GM21576 (cell line): ENCODE measurements around the gene PLP1.
"Not testable (repeated sequence)": the region's sequence is repeated elsewhere in the genome, so short reads cannot be mapped to it uniquely, and the experiment has no call there.

ENCODE experiments used
- ATAC-seq: cut with Tn5 transposase; IDR thresholded peaks from one replicate; pipeline ENCODE4 v1.9.1; 2021; ENCODE audit warnings: mild to moderate bottlenecking, moderate library complexity; ENCODE audit not compliant: unreplicated experiment

PLP1 gene, protein sequence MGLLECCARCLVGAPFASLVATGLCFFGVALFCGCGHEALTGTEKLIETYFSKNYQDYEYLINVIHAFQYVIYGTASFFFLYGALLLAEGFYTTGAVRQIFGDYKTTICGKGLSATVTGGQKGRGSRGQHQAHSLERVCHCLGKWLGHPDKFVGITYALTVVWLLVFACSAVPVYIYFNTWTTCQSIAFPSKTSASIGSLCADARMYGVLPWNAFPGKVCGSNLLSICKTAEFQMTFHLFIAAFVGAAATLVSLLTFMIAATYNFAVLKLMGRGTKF

GRCh38 chrX:103776546-103776945 lies at the start of gene PLP1:
Gene PLP1, plus strand, starts transcription at chrX:103776840. Its CDS starts 156 bp downstream, at chrX:103776996.
- no peak for ATAC-seq

DNA sequence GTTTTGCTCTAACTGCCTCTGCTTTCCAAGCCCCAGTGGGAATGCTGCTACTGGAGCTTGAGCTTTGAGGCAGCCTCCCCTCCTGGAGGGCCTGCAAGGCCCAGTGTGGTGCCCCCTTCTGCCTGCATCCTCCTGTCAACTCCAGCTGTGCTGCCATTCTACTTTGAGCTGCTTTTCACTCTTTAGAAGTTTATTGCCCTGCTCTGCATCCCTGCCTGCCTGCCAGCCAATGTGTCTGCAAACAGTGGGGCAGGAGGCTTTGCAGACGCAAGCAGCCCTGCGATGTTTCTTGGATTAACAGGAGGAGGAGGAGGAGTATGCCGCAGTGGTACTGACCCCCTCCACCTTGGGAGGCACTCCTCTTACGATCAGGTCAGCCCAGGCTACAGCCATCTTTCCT lies 49.5 kb upstream of the PLP1 start:
- ATAC-seq, result no peak

DNA sequence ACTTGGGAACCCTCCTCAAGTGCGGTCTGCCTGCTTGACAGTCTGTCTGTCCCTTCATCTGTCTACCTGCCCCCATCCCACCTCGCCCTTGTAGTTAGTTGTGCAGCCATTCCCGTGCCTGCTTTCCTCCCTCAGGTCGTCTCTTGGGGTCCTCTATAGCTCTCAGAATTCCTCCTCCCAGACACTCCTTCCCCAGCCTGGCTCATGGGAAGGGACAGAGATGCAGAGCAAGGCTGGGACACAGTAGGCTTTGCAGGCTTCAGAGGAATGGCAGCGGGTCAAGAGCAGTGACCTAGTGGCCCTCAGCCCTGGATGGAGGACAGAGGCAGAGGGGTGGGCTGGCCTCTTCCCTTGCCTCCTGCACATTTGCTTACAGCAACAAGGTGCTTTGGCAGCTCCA lies 47.6 kb upstream of the PLP1 start:
- ATAC-seq, result no peak

DNA sequence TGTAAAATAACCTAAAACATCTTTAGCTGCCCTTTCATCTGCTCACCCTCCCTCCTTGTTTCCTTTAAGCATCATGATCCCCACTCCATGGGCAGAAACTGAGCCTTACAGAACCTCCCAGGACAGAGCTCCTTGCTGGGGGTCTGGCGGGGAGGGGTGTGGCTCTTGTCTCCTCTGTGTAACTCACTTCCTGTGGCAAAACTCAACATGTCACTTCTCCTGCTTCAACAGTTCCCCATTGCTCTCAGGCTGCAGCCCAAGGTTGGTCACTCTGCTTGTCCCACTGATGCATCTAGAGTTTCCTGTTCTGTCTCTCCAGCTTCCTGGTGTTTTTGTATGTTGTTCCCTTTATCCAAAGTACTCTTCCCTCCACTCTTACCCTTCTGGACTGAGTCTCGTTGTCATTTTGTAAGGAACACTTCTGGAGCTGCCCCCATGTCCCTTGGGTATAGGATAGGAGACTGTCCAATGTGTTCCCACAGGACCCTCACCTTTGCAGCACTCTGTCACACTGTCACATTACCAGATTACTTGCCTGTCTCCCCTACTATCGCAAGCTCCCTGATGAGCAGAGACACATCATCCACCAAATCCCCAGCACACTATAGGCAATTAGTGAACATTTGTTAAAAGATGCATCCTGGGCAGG lies 46.4 kb upstream of the PLP1 start:
- ATAC-seq, result no peak

DNA sequence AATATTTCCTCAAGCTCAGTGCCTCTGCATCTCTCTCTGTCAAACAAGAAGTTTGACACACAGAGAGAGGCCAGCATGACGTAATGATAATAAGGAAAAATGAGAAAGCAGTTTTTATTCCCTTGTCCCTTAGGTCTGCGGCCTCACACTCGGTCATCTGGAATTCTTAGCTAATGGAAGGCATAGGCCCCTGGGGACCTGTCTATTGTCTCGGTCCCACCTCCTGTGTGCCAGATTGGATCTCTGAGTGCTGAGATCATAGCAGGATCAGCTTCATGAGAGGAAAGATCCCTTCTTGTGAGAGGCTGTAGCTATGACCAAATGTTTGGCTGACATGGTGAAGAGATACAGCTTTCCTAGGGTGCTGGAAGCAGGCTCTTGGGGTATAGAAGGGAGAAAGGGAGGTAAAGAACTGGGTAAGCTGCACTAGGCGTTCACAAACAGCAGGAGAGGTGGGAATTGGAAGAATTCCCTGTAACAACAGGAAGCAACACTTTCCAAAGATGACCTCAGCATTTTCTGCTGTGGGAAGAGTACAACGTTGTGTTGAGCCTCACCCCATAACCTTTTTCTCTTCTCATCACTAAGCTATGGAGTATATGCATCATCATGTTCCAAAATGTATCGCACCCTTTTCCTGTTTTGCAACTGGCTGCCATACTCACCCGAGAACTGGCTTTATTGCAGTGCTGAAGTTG lies 45.7 kb upstream of the PLP1 start:
- ATAC-seq, result no peak

DNA sequence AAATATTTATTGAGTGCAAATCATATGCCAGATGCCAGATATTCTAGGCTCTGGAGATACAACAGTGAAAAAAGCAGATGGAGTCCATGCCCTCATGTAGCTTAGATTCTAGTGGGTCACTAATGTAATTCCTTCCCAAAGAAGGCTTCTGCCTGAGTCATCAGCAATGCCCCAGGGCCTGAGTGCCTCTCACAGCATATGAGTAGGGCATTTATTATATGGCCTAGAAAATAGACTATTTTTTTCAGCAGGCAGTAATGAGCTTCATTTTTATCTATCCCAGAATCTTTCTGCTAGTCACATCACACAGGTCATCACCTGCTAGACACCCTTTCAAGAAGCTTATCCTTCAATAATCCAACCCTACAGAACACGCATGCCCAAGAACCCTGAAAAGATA lies 43.6 kb upstream of the PLP1 start:
- ATAC-seq, result no peak

DNA sequence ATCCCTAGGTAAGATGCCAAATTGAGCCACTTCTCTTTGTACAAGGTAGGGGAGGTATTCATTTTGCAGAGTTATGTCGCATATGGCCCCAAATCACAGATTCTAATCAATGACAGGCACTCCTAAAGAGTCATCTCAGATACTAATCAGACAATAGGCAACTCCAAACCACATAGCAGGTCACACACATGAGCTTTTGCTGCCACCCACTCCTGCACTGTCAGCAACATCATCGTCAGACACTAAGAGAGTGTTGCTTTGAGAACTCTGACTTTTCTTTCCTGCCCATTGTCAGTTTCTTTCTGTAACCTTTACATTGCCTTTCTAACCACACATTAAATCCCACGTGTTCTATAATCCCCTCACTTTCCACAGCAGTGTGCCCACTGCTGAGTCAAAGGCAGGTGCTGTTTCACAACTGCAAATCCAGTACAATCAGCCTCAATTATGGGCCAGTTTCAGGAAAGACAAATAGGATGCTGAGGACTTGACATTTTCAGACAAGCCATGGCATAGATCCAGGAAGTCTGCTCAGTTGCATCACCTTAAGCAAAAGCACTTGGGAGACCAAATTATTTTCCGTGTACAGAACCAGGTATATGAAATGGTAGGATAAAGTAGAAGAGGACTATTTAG lies 42.4 kb upstream of the PLP1 start:
- ATAC-seq, result no peak

DNA sequence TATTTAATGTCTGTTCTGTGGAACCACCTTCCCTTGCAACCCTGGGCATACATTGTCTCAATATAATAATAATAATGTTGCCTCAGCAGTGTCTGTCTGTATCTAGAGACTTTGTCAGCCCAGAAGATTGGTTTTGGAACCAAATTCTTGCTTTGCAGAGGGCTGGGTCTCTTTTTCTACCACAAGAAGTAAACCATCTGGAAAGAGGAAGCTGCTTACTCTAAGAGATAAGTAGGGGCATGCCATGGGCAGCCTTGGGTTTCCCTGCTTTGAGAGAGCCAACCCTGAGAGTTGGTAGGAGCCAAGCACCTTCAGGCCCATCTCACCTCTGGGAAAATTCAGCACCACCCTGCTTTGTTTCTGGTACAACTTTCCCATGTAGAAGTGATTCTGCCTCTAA lies 38.9 kb upstream of the PLP1 start:
- ATAC-seq, result no peak

DNA sequence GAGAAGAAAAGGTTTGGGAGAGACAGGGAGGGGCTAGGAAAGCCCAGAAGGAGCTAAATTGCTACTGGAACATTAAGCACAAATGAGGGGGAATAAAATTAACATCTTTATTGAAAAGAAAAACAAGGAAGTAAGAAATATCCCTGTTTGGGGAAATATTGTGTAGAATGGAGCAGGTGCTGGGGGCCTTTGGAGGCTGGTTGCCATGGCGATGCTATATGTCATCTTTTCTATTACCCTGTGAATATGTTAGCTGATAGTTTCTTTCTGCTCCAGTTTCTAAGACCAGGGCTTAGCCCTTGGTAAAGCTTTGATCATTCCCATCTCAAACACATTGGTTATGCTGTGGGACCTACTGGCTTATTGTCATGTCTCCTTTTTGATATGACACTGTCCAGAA lies 37.2 kb upstream of the PLP1 start:
- no peak for ATAC-seq

GRCh38 chrX:103741879-103742278 lies 34.8 kb upstream of the PLP1 start:
- no peak for ATAC-seq

- ATAC-seq, result no peak
Observed at GRCh38 chrX:103742339-103742738, 34.3 kb upstream of the PLP1 start.

DNA sequence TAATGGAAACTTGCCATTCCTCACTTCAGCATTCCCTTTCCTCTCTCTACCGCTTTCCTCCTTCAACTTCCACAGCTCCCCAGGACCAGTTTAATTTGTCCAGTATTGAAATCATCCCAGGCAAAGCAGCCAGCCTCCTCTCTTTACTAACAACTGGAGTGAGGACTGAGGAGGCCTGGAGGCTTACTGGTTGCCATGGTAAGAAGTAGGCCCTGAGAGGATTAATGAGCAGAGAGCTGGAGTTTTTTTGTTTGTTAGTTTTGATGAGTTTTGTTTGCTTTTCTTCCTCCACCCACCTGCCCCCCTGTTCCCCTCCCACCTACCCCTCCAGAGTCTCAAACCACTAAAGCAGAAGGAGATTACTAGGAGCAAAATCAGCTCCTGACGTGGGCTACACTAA lies 29.5 kb upstream of the PLP1 start:
- ATAC-seq, result no peak

DNA sequence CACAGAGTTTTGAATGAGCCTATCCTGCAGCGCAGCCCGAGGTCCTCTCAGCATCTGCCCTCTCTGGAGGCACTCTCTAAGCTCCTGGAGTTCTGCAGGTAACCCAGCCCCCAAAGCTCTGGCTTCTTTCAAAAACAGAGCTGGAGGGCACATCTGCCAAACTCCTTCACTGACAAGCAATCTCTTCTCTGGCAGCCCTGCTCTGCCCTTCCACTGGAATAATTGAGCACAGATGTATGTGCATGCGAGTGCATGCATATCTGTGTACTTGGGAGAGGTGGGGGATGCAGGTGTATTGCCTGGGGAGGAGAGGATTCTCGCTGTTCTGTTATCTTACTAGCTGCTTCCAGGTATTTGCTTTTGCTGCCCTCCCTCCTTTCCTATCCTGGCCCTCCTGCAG lies 22.2 kb upstream of the PLP1 start:
- ATAC-seq, result no peak

GRCh38 chrX:103756736-103757135 lies 19.9 kb upstream of the PLP1 start:
- no peak for ATAC-seq

GRCh38 chrX:103758555-103758954 lies 18.1 kb upstream of the PLP1 start:
- ATAC-seq, result no peak

DNA sequence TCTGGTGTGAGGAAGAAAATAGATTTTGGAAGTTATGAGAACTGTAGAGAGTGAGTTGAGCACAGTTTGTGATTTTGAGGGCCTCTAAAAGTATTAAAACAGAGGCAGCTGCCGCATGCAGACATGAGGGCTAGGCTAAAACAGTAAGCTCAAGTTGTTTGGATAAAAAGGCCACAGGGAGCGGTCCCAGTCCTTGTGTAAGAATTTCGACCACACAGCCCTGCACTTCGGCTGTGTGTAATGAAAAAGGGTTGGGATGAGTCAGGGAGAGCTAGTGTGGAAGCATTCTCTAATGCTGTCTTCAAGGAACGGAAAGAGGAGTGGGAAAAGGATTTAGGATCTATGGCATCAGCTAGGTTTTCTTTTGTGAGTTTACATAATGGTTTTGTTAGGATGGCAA lies 13.1 kb upstream of the PLP1 start:
- ATAC-seq, result not testable (repeated sequence)

DNA sequence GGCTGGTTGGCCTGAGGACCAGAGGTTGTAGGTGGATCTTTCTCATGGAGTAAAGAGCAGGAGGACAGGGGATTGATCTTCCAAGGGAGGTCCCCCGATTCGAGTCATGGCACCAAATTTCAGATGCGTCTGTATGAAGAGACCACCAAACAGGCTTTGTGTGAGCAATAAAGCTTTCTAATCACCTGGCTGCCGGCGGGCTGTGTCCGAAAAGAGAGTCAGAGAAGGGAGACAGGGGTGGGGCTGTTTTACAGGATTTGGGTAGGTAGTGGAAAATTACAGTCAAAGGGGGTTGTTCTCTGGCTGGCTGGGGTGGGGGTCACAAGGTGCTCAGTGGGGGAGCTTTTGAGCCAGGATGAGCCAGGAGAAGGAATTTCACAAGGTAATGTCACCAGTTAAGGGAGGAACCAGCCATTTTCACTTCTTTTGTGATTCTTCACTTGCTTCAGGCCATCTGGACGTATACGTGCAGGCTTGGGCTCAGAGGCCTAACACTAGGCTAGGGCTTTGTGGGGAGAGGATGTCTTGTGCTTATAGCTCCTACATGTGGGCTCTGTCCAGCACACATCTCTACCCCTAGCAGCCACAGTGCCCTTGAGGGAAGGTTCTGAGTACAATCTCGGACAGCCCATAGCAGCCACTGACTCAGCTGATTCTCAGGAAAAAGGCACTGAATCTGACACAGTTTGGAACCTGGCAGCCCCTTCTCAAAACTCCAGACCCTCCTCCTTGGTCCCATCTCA lies 9.7 kb upstream of the PLP1 start:
- ATAC-seq, result not testable (repeated sequence)

DNA sequence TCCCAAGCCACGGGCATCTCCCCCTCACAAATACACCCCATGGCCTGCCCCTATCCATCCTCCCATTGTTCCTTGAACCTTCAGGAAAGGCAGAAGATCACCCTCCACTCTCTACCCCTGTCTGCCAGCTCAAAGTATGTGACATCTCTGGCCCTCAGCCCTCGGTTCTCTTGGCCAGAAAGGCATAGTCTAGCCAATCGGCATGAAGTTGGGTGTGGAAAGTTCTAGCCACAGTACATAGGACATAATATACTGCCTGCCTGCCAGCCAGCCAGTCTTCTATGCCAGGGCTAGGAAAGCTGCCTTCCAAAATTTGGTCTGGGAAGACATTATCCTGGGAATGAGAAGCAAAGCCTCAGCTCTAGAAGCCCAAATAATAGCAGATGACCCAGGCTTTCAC lies 3.2 kb upstream of the PLP1 start:
- ATAC-seq, result no peak

- ATAC-seq, result no peak
Observed at GRCh38 chrX:103774070-103774642, 2.5 kb upstream of the PLP1 start.

GRCh38 chrX:103779141-103779789 lies 2.6 kb downstream of the PLP1 start:
- no peak for ATAC-seq
